Fibroblast of villous mesenchyme (primary cell): ENCODE results near the gene NOX3. TPM values are rescaled to one million over a fixed set of nuclear protein-coding genes. Genes with fewer than 3 reads are reported as not detected.

Experiments
- DNase-seq: peaks from one replicate; pipeline ENCODE4 v3.0.0-alpha.2; 2010; ENCODE audit warnings: low read depth
- H3K4me3 ChIP-seq: 2 replicates; pipeline ENCODE4 v1.5.1; 2011; ENCODE audit warnings: low read depth, mild to moderate bottlenecking, low read length
- total RNA-seq: library from RNA; depleted of rRNA; stranded (reverse); fragments of >200 nt; gene quantifications from 2 replicates; pipeline ENCODE4 v1.2.3, GENCODE V29; 2012
- TF ChIP-seq, protein P1 (sequence below): IDR thresholded peaks from 2 replicates; pipeline ENCODE4 v1.5.1; 2012; ENCODE audit warnings: low read depth, mild to moderate bottlenecking, low read length; ENCODE audit not compliant: insufficient read depth

Gene NOX3
- total RNA-seq, 1 donor: not detected

DNA sequence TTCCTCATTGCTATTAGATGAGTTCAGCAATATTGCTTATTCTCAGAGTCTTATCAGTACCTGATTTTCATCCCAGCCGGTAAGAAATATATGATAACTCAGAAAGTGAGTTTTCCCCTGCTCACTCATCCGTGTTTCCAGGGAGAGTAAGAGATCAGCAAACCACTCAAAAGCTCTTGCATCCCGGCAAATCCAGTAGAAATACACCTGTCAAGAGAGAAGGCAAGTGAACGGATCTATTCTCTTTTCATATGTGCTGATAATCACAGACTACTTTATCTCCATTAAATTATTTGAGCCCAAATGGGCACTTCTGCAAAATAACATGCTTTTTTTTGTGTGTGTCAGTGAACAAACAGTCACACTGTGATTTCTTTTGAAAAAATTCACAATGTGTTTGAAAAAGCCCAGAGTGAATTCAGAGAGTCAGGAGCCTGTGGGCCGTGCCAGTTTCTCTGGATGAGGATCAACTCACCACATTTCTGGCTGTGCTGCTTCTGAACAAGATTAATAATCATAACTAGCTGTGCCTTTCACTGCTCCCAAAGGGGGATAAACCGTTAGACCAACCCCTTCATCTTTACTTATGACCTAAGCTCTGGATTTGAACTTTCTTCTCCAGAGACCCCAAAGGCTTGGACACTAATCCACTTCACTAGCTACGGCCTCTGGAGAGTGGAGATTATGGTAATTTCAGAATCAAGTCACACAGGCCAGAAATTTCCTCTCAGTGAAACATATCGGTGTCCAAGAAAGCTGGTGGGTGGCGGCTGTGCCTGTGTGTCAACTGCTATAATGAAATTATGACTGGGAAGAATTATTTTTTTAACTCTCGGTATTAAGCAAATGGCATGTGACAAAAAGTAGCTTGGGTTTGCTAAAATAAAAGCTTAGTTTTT, 44.2 kb downstream of the NOX3 start:
- H3K4me3 ChIP-seq: no peak overlapping the region
- DNase-seq: no peak
- TF ChIP-seq, protein P1, sequence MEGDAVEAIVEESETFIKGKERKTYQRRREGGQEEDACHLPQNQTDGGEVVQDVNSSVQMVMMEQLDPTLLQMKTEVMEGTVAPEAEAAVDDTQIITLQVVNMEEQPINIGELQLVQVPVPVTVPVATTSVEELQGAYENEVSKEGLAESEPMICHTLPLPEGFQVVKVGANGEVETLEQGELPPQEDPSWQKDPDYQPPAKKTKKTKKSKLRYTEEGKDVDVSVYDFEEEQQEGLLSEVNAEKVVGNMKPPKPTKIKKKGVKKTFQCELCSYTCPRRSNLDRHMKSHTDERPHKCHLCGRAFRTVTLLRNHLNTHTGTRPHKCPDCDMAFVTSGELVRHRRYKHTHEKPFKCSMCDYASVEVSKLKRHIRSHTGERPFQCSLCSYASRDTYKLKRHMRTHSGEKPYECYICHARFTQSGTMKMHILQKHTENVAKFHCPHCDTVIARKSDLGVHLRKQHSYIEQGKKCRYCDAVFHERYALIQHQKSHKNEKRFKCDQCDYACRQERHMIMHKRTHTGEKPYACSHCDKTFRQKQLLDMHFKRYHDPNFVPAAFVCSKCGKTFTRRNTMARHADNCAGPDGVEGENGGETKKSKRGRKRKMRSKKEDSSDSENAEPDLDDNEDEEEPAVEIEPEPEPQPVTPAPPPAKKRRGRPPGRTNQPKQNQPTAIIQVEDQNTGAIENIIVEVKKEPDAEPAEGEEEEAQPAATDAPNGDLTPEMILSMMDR: no peak

DNA sequence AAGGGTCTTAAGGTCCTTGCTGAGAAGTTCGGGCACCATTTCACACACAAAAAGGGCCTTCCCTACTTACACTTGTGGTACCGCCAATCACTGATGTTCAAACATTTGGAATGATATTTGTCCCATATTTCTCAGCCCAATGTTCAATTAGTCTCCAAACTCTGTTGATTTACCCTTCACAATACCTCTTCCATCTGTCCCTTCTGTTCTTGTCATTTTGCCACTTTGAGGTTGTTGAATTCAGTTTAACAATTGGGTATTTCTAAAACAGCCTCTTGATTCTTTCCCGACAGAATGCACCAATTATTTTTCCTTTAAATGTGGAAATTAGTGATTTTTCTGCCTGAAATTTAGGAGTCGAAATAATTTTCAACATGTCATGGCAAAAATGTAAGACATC, 46.2 kb downstream of the NOX3 start:
- H3K4me3 ChIP-seq: no peak overlapping the region
- TF ChIP-seq, protein P1: no peak
- no peak for DNase-seq

DNA sequence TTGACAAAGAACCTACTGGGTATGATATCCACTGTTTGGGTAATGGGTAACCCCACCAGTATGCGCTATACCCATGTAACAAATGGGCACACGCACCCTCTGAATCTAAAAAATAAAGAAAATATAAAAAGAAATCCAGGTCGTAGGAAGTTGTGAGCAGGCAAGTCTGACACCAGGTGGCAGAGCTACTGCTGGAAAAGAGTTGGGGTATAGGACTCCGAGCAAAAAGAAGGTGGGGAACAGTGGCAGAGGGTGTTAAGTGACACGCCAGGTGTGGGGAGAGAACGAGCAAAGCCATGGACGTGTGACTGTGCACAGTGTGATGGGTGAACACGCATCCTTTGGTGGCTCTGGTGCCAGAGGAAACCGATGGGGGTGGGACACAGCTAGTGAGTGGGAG, 46.7 kb downstream of the NOX3 start:
- H3K4me3 ChIP-seq: no peak overlapping the region
- DNase-seq: no peak
- TF ChIP-seq, protein P1: no peak

DNA sequence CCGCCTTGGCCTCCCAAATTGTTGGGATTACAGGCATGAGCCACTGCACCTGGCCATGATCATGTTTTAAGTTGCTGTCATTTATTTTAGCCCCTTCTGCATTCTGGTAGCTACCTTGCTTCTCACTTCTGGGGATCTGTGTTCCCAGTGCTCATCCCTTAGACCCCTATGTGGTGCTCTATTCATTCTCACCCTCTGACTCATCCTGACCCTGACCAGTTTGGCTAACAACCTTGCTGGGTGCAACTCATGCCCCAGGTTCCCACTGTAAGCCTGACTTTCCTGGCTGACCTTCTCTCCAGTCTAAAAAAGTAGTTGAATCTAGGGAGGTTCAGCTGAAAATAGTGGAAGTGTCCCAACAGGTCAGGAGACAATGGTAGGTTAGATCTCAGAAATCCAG, 47.4 kb downstream of the NOX3 start:
- TF ChIP-seq, protein P1: no peak
- no peak overlapping the region for H3K4me3 ChIP-seq
- no peak for DNase-seq

DNA sequence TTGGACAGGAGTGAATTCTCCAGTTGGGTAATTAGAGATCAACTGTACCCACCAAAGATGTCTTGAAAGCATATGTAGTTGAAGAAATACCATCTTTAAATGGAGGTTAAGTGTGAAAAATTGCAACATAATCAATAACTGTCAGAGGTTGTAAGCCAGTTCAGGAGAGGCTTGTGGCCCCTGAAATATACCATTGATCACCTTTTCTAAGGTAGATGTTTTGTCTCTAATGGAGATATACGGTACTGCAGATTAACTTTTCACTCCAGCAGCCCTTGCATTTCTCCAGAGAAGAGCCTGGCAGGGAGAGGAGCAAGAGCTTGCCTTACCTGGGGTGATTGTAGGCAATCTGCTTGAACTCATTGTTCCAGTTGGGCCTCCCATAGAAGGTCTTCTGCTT, 48.8 kb downstream of the NOX3 start:
- no peak for DNase-seq
- H3K4me3 ChIP-seq: no peak overlapping the region
- TF ChIP-seq, protein P1: no peak

DNA sequence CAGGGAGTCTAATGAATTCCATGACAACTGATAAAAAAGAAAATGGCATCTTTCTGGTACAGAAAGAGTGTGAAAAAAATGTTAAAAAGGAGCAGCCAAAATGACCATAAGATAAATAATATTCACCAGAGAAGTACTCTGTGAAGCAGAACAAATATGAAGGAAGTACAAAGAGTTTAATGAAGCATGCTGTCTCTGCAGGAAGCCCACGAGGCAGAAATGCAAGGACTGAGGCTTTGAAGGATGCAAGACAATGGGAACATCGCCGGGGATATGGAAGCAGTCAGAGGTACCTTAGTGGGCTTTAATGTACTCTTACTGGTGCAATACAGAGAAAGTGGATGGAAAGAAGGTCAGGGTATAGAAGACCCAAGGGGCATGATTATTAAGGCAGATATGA, 50.7 kb downstream of the NOX3 start:
- TF ChIP-seq, protein P1: no peak
- DNase-seq: no peak
- H3K4me3 ChIP-seq: no peak overlapping the region

DNA sequence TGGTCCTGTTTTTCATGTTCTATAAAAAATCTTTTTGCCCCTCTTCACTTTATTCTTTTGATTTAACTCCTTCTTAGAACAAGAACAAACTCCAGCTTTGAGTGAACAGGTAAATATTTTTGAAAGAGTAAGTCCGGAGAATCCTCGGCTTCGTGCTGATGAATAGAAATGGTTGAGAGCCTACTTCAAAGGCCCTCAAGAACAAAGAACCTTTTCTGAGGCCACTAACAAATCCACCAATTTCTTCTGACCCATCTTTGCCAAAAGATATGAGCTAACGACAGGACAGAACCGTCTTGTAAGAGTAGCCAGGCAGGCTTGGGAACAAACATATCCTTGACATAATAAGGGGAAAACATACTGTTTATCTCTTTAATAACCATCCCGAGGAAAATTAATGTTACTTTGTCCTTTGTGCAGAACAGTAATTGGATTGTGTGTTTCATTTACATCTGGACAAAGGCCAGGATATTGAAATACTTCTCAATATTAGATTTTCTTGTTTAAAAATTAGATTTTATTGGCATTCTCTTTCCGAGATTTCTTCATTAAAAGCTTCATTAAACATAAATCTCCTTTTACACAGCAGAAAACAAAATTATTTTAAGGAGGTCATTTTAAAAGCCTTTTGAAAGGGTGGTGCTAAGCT, 52.9 kb downstream of the NOX3 start:
- TF ChIP-seq, protein P1: no peak
- DNase-seq: no peak
- H3K4me3 ChIP-seq: no peak overlapping the region
